AG09309 (cell line): Measurements from ENCODE around the gene ZRANB1.

ENCODE experiments used
- DNase-seq: peaks from one replicate; pipeline ENCODE4 v3.0.0-alpha.2; 2010; ENCODE audit warnings: low read depth
- H3K4me3 ChIP-seq: 2 replicates; pipeline ENCODE4 v1.5.1; 2011; ENCODE audit warnings: mild to moderate bottlenecking, low read depth, low read length, moderate library complexity; ENCODE audit not compliant: control insufficient read depth
- TF ChIP-seq, protein P1 (sequence below): IDR thresholded peaks from 2 replicates; pipeline ENCODE4 v1.5.1; 2011; ENCODE audit warnings: mild to moderate bottlenecking, low read depth, low read length, inconsistent platforms; ENCODE audit not compliant: insufficient read depth, control insufficient read depth; ENCODE audit errors: missing control alignments

Gene ZRANB1

DNA sequence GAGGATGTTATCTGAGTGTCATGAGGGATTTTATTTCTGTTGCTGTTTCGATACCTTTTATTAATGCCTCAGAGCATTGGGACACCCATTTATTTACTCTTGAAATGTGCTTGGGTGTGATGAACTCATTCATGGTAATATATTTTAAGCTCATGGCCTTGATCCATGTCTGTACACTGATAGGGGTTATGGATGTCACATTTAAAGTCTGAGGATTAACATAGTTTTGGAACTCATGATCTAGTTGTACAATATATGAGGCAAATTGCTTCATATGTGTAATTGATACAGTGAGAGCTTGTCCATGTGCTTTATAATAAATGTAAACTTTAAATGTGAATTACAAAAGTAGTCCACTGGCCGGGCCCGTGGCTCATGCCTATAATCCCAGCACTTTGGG, 23.0 kb upstream of the ZRANB1 start:
- H3K4me3 ChIP-seq, result no peak overlapping the region
- no peak for DNase-seq
- TF ChIP-seq, protein P1, sequence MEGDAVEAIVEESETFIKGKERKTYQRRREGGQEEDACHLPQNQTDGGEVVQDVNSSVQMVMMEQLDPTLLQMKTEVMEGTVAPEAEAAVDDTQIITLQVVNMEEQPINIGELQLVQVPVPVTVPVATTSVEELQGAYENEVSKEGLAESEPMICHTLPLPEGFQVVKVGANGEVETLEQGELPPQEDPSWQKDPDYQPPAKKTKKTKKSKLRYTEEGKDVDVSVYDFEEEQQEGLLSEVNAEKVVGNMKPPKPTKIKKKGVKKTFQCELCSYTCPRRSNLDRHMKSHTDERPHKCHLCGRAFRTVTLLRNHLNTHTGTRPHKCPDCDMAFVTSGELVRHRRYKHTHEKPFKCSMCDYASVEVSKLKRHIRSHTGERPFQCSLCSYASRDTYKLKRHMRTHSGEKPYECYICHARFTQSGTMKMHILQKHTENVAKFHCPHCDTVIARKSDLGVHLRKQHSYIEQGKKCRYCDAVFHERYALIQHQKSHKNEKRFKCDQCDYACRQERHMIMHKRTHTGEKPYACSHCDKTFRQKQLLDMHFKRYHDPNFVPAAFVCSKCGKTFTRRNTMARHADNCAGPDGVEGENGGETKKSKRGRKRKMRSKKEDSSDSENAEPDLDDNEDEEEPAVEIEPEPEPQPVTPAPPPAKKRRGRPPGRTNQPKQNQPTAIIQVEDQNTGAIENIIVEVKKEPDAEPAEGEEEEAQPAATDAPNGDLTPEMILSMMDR, result no peak

DNA sequence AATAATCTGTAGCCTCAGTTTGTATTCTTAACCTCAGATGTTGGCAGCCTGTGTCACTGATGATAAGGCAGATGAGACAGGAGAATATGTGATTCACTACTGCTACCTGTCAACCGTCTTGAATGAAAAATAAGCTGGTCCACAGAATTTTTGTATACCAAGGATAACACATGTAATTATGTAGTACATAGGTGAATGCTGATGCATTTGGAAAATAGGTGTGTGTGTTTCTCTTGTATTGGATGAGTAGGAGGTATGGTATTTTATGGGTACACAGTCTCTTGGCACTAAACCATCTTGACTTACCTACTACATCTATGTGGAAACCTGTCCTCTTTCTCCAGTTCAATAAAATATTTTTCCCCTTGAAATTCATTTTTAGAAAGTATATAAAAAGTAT, 20.7 kb upstream of the ZRANB1 start:
- TF ChIP-seq, protein P1, result no peak

DNA sequence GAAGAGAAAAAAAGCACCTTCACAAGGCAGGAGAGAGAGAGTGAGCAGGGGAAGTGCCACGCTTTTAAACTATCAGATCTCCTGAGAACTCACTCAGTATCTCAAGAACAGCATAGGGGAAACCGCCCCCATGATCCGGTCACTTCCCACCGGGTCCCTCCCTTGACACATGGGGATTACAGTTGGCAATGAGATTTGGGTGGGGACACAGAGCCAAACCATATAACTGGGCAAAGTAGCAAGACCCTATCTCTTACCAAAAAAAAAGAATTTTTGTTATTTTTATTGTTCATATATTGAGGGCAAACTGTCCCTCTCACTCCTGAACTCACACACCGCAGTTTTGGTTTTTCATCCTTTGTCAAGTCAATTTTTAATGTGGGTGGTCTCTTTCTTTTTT, 18.2 kb upstream of the ZRANB1 start:
- no peak overlapping the region for H3K4me3 ChIP-seq
- TF ChIP-seq, protein P1, result no peak
- DNase-seq, result no peak

More for the DNA sequence above, 20.7 kb upstream of the ZRANB1 start:
- DNase-seq, result no peak
- H3K4me3 ChIP-seq, result no peak overlapping the region

DNA sequence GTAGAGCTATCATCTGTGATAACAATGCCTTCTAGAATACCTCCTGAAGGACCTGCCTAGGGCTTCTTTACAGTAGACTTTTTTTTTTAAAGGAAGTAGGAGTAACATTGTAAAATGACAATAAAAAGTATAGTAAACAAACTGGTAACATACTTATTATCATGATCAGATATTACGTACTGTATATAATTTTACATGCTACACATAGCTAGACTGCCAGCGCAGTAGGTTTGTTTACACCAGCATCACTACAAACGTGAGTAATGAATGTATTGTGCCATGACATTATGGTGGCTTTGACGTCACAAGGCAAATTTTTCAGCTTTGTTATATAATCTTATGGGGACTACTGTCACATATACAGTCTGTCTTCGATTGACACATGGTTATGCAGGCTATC, 15.4 kb upstream of the ZRANB1 start:
- TF ChIP-seq, protein P1, result no peak
- H3K4me3 ChIP-seq, result no peak overlapping the region
- DNase-seq, result no peak

DNA sequence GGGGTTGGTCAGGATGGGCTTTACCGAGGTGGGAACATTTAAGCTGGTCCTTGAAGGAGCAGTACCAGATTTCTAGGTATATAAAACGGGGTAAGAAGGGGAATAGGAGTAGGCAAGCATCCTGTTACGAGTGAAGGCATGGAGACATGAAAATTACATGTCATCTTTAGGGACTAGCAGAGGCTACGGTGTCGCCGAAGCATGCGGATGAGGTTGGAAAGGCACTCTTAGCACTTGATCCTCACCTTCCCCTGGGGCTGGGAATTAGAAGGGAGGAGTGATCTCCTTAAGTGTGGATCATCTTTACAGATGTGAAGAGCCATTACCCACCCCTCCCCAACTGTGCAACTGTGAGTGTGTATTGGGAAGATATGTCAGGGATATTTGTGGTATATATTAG, 13.8 kb upstream of the ZRANB1 start:
- DNase-seq, result no peak
- no peak overlapping the region for H3K4me3 ChIP-seq
- TF ChIP-seq, protein P1, result no peak

DNA sequence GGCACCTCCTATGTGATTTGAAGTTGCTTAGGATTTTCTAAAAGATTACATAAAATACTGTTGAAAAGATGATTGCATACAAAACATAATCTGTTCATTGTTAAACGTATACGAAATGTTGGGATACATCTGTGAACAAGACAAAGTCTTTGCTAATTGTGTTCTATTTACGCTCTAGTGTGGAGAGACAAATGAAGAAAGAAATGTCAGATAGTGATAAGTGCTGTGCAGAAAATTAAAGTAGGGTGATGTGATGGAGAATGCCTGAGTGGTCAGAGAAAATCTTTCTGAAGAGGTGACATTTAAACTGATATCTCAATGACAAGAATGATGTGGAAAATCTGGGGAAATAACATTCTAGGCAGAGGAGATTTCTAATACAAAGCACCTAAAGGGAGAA, 13.4 kb upstream of the ZRANB1 start:
- no peak overlapping the region for H3K4me3 ChIP-seq
- no peak for DNase-seq
- TF ChIP-seq, protein P1, result no peak

DNA sequence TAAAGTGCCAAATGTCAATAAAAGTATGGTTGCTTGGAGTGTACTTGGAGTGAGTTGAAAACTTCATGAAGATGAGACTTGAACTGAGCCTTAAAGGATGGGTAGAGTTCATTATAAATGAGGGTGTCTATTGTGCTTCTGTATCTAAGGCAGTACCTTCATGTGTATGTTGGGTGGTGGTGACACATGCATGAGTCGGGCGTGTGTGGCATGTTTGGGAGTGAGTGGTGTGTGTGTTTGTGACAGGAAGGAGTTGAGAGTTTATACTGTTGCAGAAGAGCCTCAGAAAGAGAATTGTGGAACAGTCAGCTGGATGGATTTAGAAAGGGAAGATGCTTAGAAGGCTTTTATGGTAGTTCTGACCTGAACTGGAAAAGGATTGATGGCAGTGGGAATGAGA, 6.0 kb upstream of the ZRANB1 start:
- TF ChIP-seq, protein P1, result no peak
- no peak for DNase-seq
- H3K4me3 ChIP-seq, result no peak overlapping the region
